Epithelial cell of proximal tubule (primary cell): ENCODE results near the gene MYO1G. TPM values are rescaled to one million over a fixed set of nuclear protein-coding genes. Genes with fewer than 3 reads are reported as not detected.

Experiments used
- DNase-seq: peaks from one replicate; pipeline ENCODE4 v3.0.0-alpha.2; 2011; ENCODE audit warnings: low read depth
- H3K4me3 ChIP-seq: 2 replicates; pipeline ENCODE4 v1.5.1; 2011; ENCODE audit warnings: low read depth, mild to moderate bottlenecking, low read length
- total RNA-seq: library from RNA; depleted of rRNA; stranded (reverse); fragments of >200 nt; gene quantifications from 2 replicates; pipeline ENCODE4 v1.2.3, GENCODE V29; 2015
- TF ChIP-seq, protein P1 (sequence below): conservative IDR thresholded peaks from 2 replicates; pipeline ENCODE4 v1.5.1; 2012; ENCODE audit warnings: low read depth, mild to moderate bottlenecking, low read length

Gene MYO1G
- total RNA-seq, 1 donor from 2014 or later, result not detected

- no peak for DNase-seq
- no peak overlapping the region for H3K4me3 ChIP-seq
- TF ChIP-seq, protein P1, sequence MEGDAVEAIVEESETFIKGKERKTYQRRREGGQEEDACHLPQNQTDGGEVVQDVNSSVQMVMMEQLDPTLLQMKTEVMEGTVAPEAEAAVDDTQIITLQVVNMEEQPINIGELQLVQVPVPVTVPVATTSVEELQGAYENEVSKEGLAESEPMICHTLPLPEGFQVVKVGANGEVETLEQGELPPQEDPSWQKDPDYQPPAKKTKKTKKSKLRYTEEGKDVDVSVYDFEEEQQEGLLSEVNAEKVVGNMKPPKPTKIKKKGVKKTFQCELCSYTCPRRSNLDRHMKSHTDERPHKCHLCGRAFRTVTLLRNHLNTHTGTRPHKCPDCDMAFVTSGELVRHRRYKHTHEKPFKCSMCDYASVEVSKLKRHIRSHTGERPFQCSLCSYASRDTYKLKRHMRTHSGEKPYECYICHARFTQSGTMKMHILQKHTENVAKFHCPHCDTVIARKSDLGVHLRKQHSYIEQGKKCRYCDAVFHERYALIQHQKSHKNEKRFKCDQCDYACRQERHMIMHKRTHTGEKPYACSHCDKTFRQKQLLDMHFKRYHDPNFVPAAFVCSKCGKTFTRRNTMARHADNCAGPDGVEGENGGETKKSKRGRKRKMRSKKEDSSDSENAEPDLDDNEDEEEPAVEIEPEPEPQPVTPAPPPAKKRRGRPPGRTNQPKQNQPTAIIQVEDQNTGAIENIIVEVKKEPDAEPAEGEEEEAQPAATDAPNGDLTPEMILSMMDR, result no peak
Observed at GRCh38 chr7:44965937-44966730, 12.7 kb downstream of the MYO1G start.

DNA sequence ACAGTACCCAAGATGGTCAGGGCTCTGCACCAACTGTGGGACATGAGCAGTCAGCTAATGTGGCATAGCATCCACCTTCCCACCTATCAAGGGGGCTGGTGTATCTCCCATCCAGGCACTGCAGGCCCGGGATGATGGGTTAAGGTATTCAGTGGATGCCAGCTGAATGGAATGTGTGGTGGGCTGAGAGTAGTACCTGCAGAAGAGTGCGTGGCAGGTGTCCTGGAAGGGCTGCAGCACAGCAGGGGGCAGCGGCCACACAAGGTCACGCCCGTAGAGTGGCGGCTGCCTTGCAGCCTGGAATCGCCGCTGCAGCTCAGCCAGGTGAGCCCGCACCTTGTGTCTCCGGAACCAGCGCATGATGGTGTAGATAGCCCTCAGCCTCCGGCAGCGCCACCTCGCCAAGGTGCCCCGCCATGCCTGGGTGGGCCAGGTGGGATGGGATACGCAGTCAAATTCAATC is 13.3 kb downstream of the MYO1G start:
- TF ChIP-seq, protein P1, result no peak
- no peak overlapping the region for H3K4me3 ChIP-seq
- DNase-seq, result no peak

- TF ChIP-seq, protein P1, result no peak
- H3K4me3 ChIP-seq, result no peak overlapping the region
- DNase-seq, result no peak
Observed at GRCh38 chr7:44964831-44965440, 13.9 kb downstream of the MYO1G start.

GRCh38 chr7:44964384-44964830 is 14.4 kb downstream of the MYO1G start:
- no peak for DNase-seq
- TF ChIP-seq, protein P1, result peak; percentile 56
- H3K4me3 ChIP-seq, result no peak overlapping the region

GRCh38 chr7:44963364-44964290 is 15.2 kb downstream of the MYO1G start:
- no peak overlapping the region for H3K4me3 ChIP-seq
- TF ChIP-seq, protein P1, result no peak
- no peak for DNase-seq

DNA sequence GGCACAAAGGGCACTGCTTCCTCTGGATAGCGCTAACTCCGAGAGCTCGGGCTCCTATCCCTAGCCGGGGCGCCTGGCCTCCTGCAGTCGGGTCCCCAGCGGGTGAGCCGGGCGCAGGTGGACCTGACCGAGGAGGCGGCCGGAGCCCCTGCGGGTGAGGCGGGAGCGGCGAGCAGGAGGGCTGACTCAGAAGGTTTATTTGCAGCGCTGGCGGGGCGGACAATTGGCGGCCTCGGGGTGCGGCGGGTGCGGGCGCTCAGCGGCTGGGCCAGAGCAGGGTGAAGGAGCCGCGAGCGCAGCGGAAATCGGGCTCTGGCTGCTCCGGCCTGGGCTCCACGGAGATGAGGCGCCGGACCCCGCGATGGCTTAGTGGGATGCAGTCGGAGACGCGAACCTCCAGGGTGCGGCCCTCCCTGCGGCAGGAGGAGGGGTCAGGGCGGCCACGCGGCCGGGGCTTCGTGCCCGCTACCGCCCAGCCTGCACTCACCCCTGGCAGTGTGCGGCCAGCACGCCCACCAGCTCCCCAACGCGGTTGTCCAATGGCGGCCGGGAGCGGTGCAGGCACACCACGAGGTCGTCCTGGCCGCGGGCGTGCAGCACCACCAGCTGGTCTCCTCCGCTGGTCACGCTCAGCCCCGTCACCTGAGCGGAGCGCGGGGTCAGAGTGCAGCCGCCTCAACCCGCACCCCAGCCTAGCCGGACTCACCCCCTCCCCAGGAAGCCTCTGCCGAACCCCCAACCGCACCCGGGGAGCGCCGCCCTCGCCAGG is 16.1 kb downstream of the MYO1G start:
- TF ChIP-seq, protein P1, result no peak
- peak overlapping the region; percentile 52 for H3K4me3 ChIP-seq
- DNase-seq, result no peak
